Activated CD4-positive, CD25-positive, alpha-beta regulatory T cell (primary cell): ENCODE measurements around the gene CXCL5.

Experiments used
- DNase-seq, 4 experiments: peaks; one replicate each; lab custom pipeline; 2025; lab: John Stamatoyannopoulos, UW

The CXCL5 gene

DNA sequence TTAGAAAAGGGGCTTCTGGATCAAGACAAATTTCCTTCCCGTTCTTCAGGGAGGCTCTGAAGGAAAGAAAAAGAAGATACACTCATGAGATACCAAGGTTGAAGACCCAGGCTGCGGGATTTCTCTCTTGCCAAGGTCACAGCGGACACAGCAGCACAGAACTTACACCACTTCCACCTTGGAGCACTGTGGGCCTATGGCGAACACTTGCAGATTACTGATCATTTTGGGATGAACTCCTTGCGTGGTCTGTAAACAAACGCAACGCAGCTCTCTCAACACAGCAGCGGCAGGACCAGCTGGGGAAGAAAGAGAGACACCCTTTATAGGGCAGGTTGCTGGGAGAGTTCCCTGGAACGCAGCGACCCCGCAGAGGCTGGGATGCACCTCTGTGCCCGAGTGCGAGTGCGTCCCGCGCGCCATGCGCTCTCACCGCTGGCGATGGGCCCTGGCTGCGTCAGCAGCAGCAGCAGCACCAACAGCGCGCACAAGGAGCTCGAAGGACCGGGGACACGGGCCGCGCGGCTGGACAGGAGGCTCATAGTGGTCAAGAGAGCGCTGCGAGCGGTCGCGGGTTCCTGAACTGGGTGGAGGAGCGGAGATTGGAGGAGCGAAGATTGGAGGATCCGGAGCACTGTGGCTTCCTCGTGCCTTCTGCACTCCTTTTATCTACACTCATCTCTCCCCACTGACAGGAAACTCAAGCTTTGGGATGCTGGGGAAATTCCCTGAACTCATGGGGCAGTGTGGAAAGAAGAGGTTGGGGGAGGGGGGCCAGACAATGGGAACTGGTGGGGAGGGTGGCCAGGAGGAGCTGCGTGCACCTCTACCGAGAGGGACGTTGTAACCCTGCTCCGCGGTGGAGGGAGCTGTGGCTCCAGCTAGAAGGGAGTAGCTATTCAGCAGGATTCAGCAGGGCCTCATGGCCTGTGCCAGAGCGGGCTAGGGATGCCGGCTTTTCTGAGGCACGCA is at the start of gene CXCL5:
Gene CXCL5 (minus strand): TSS at position 638 of the 972 bp plus-strand sequence. CDS start 96 bp downstream, at position 542.
- DNase-seq, result no peak

DNA sequence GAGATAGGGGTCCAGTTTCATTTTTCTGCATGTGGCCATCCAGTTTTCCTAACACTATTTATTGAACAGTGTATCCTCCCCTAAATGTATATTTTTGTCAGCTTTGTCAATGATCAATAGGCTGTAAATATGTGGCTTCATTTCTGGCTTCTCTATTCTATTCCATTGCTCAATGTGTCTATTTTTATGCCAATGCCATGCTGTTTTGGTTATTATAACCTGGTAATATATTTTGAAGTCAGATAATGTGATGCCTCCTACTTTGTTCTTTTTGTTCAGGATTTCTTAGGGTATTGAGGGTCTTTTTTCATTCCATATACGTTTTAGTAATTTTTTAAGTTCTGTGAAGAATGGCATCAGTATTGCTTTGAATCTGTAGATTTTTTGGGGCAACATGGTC is 48.7 kb upstream of the CXCL5 start:
- DNase-seq, result no peak

DNA sequence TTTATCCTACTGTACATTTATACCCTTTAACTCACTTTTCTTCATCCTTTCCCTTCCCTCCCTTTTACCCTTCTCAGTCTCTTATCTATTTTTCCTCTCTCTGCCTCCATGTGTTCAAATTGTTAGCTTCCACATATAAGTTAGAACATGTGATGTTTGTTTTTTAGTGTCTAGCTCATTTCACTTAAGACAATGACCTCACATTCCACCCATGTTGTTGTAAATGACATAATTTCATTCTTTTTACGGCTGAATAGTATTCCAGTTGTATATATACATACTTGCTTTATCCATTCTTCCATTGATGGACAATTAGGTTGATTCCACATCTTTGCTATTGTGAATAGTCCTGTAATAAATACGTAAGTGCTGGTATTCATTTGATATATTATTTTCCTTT is 47.3 kb upstream of the CXCL5 start:
- no peak for DNase-seq

DNA sequence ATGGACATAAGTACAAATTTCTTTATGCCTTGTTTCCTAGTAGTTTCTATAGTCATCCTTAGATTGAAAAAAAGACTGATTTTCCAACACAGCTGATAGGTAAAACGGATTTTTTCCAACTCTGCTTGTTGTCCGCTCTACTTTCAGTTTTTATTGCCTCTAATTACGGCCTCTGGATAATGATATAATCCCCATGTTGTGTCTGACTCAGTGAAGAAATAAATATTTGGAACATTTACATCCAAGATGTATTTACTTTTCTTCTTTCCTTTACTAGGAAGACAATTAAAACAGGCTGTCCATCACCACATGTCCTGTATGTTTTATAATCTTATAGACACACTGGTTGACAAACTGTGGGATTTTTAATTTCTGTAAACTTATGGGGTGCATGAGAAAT is 46.8 kb upstream of the CXCL5 start:
- DNase-seq, result no peak

DNA sequence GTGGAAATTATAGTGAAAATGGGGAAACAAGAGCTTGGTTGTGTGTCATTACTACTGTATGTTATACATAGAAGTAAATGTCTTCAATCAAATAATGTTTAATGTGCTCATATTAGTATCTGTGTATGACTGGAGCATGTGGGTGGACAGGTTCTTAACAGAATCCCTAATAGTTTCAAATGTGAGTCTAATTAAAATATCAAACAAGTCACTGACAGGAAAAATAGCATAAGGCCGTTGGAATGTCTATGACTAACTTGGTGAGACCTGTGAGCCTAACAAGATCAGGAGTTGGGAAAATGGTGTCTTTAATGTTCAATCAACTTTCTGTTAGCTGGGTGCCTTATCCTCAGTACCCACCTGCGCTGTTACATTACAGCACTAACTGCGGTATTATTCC is 46.2 kb upstream of the CXCL5 start:
- no peak for DNase-seq

DNA sequence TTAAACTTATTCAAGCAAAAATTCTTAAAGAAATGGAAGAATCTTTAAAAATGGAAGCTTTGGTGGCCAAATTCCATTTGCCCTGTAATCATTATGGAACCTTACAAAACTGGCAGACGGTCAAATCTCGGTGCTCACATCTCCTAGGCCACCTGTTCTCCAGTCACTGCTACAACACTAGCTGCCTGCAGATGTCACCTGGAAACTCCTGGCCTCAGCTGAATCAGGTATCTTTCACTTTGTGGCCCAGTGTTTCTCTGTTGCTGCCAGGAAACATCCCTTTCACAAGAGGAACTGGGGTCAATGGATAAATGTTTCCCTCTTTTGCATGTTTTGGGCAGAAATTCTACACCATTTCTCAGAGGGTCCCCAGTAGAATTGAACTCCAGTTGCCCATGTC is 44.2 kb upstream of the CXCL5 start:
- DNase-seq, result no peak

DNA sequence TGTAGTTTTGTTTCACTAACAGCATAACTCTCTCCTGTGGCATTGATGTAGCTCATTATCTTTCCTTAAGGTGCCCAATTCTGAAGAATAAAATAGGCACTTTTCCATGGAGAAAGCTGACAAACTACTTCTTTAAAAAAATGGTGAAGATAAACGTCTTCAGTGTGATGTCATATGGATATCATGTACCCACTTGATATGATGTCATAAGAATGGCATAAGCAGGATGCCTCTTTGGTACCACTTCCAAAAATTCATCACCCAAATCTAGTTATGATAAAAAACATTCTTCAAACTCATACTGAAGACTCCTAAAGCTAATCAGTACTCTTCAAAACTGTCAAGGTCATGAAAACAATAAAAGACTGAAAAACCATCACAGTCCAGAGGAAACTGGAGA is 42.9 kb upstream of the CXCL5 start:
- DNase-seq, result no peak

- DNase-seq, result no peak
These were observed 40.9 kb upstream of the CXCL5 start for GRCh38 chr4:74039315-74039763.

DNA sequence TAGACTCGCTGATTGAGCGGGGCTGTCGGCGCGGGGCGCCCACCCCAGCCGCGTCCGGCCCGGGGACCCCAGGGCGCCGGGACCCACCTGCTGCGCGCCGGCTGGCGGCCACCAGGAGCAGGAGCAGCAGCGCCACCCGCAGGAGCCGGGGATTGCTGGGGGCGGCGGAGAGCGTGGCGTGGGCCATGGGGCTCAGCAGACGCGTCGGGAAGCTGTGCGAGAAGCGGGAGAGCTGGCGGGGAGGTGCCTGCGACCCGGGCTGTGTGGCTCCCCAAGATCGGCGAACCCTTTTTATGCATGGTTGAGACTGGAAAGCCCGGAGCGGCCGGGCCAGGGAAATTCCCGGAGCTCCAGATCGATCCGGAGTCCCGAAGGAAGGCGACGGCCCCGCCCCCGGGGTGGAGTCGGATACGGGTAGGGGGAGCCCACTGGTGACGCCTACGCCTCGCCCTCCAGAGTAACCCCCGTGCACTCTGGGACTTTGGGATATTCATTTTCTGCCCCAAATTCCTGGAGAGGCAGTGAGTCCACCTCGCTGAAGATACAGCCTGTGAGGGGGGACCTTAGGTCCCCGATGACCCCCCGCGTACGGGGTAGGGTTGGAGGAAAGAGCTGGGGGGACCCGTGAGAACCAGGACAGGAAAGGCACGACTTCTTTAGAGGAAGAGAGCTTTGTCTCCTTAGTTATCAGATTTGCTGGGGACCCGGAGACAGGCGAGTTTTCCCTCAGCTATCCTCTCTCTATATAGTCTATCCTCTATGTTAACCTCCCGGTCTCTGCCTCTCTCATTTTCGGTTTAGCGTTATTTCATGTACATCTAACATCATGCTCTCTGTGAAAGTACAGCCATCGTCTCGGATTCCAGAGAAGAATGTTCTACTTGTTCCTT is 40.2 kb upstream of the CXCL5 start, which contains the start of gene CXCL3:
Gene CXCL3 (minus strand): TSS at position 265 of the 890 bp plus-strand sequence. CDS start 78 bp downstream, at position 187.
- no peak for DNase-seq

GRCh38 chr4:74038086-74038424 is 39.6 kb upstream of the CXCL5 start:
- no peak for DNase-seq

GRCh38 chr4:74037076-74037955 is 38.8 kb upstream of the CXCL5 start:
- no peak for DNase-seq

DNA sequence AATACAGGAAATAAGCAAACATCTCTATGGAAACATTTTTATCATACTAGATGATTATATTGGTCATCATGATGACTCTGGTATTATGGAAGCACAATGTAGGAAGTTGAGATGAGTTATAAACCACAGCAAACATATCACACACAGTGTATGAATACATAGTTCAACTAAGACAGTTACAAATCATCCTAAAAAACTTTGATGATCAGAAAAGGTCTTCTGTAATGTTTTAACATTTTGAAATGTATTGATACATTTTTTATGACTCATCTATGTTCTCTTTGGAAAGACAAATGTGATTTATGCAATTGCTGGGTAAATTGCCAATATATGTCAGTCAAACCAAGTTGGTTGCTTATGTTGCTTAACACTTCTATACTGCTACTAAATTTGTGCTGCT is 35.3 kb upstream of the CXCL5 start:
- no peak for DNase-seq

DNA sequence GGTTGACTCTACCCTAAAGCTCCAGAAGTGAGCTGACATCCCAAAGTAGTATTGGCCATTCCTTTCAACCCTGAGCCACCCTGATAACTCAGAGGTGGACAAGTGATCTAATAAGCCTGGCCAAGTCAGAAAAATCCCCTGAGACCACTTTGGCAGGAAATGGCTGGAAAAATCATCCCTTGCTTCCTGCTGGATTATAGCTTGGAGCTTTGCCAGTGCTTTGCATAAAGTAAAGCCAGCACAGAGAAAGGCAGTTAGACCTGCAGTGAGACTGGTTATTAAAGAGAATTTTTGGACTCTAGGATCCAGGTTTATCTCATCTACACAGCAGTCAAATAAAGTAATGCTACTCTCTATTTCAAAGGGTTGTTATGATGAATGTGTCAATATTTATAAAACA is 33.6 kb upstream of the CXCL5 start:
- no peak for DNase-seq

- DNase-seq, result no peak
These were observed 33.1 kb upstream of the CXCL5 start for GRCh38 chr4:74031576-74031975.

GRCh38 chr4:74030285-74030684 is 31.8 kb upstream of the CXCL5 start:
- no peak for DNase-seq

DNA sequence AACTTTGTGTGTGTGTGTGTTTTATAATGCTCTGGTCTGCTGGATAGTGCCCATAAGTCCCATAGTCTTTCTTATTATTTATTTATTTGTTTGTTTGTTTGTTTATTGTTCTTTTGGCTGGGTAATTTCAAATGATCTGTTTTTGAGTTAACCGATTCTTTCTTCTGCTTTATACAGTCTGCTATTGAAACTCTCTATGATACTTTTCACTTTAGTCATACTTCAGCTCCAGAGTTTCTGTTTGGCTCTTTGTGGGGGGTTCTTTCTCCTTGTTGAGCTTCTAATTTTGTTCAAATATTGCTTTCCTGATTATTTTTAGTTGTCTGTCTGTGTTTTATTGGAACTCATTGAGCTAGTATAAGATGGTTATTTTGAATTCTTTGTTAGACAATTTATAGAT is 30.0 kb upstream of the CXCL5 start:
- no peak for DNase-seq

- DNase-seq, result no peak
These were observed 25.2 kb upstream of the CXCL5 start for GRCh38 chr4:74023709-74024108.

- DNase-seq, result no peak
These were observed 23.1 kb upstream of the CXCL5 start for GRCh38 chr4:74021601-74022000.

GRCh38 chr4:74018771-74019170 is 20.3 kb upstream of the CXCL5 start:
- no peak for DNase-seq

DNA sequence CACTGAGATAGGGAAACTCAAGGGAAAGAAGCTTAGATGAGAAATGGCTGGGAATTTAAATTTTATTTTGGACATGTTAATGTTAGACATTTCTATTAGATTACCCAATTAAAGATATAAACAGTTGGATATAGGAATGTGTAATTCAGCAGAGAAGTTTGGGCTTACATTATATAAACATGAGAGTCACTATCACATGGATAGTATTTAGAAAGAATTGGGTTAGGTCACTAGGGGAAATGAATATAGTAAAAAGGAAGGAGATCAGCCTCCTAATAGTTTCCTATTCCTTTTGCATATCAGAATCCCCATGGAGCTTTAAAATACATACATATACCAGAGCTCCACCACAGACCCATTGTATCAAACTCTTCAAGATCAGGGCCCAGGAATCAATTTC is 19.6 kb upstream of the CXCL5 start:
- DNase-seq, result no peak

- no peak for DNase-seq
These were observed 17.6 kb upstream of the CXCL5 start for GRCh38 chr4:74016068-74016467.
